HepG2 (cell line): Measurements from ENCODE around the gene HIC1. TPM values are rescaled to one million over a fixed set of nuclear protein-coding genes. Genes with fewer than 3 reads are reported as not detected.

Experiments
- BCL3 ChIP-seq: sonication (generic); formaldehyde crosslinking; IDR thresholded peaks from 2 replicates; pipeline ENCODE4 v1.5.1; 2020; ENCODE audit warnings: mild to moderate bottlenecking, missing genetic modification reagents, moderate library complexity
- CSRNP2 ChIP-seq: sonication (generic); formaldehyde crosslinking; conservative IDR thresholded peaks from 2 replicates; pipeline ENCODE4 v1.8.0; 2022; ENCODE audit warnings: low read depth, missing genetic modification reagents
- GPBP1L1 ChIP-seq: sonication (generic); formaldehyde crosslinking; IDR thresholded peaks from 2 replicates; pipeline ENCODE4 v1.5.0; 2020; ENCODE audit warnings: mild to moderate bottlenecking, missing genetic modification reagents
- NAIF1 ChIP-seq: sonication (generic); formaldehyde crosslinking; IDR thresholded peaks from 2 replicates; pipeline ENCODE4 v1.5.0; 2020; ENCODE audit warnings: mild to moderate bottlenecking, missing genetic modification reagents, borderline replicate concordance
- SKIL ChIP-seq: sonication (generic); formaldehyde crosslinking; IDR thresholded peaks from 2 replicates; pipeline ENCODE4 v1.8.0; 2022; ENCODE audit warnings: missing genetic modification reagents, mild to moderate bottlenecking, moderate library complexity, borderline replicate concordance
- SOX13 ChIP-seq, 3 experiments: fragments of 450-650 bp in 1 of 3; sonication (generic) in 1 of 3; formaldehyde crosslinking in 1 of 3; IDR thresholded peaks in 2 of 3; conservative IDR thresholded peaks in 1 of 3; 2 replicates each; pipeline versions ENCODE4 v1.5.0 to v1.6.1; 2016 to 2020; ENCODE audit warnings: antibody characterized with exemption in 1 of 3, mild to moderate bottlenecking in 1 of 3, missing compliant biosample characterization in 1 of 3, missing genetic modification reagents in 1 of 3, moderate library complexity in 1 of 3
- ZBTB38 ChIP-seq: sonication (generic); formaldehyde crosslinking; IDR thresholded peaks from 2 replicates; pipeline ENCODE4 v1.5.1; 2020; ENCODE audit warnings: mild to moderate bottlenecking, missing genetic modification reagents
- ZC3H13 ChIP-seq: sonication (generic); formaldehyde crosslinking; IDR thresholded peaks from 2 replicates; pipeline ENCODE4 v1.8.1; 2023; ENCODE audit warnings: mild to moderate bottlenecking, missing genetic modification reagents, moderate library complexity
- ZFYVE20 ChIP-seq: sonication (generic); formaldehyde crosslinking; IDR thresholded peaks from 2 replicates; pipeline ENCODE4 v1.8.0; 2023; ENCODE audit warnings: low read depth, mild to moderate bottlenecking, moderate library complexity, missing genetic modification reagents, borderline replicate concordance
- ZNF143 ChIP-seq: sonication (generic); formaldehyde crosslinking; IDR thresholded peaks from 2 replicates; pipeline ENCODE4 v1.4.0; 2020; ENCODE audit warnings: missing genetic modification reagents
- ZNF317 ChIP-seq: sonication (generic); formaldehyde crosslinking; IDR thresholded peaks from 2 replicates; pipeline ENCODE4 v1.5.0; 2020; ENCODE audit warnings: mild to moderate bottlenecking, missing genetic modification reagents
- ZNF503 ChIP-seq: sonication (generic); formaldehyde crosslinking; IDR thresholded peaks from 2 replicates; pipeline ENCODE4 v1.4.0; 2020; ENCODE audit warnings: missing genetic modification reagents
- ZNF569 ChIP-seq: sonication (generic); formaldehyde crosslinking; IDR thresholded peaks from 2 replicates; pipeline ENCODE4 v1.5.0; 2020; ENCODE audit warnings: mild to moderate bottlenecking, missing genetic modification reagents, moderate library complexity, borderline replicate concordance
- ZNF619 ChIP-seq: sonication (generic); formaldehyde crosslinking; IDR thresholded peaks from 2 replicates; pipeline ENCODE4 v1.4.0; 2020; ENCODE audit warnings: mild to moderate bottlenecking, missing genetic modification reagents
- ZNF629 ChIP-seq: sonication (generic); formaldehyde crosslinking; conservative IDR thresholded peaks from 2 replicates; pipeline ENCODE4 v1.5.0; 2020; ENCODE audit warnings: missing genetic modification reagents
- ZNF639 ChIP-seq: conservative IDR thresholded peaks from 2 replicates; pipeline ENCODE4 v1.6.1; 2018; ENCODE audit warnings: missing genetic modification reagents
- ZNF790 ChIP-seq: sonication (generic); formaldehyde crosslinking; IDR thresholded peaks from 2 replicates; pipeline ENCODE4 v1.8.0; 2022; ENCODE audit warnings: missing genetic modification reagents, mild to moderate bottlenecking, borderline replicate concordance
- polyA plus RNA-seq, 8 experiments: library from polyadenylated mRNA; depleted of rRNA in 3 of 8; stranded (reverse) in 7 of 8; unstranded in 1 of 8; fragments of >200 nt; fragmentation: Illumina TruSeq in 4 of 8; extraction: Trizol in 4 of 8; gene quantifications; 2 replicates each; pipeline versions ENCODE4 v1.2.1 to v1.2.3, GENCODE V29; 2011 to 2016; ENCODE audit warnings: low read depth in 4 of 8, missing spikeins in 1 of 8, mixed read lengths in 1 of 8; ENCODE audit not compliant: insufficient read depth in 1 of 8
- total RNA-seq, 5 experiments: library from RNA; depleted of rRNA; stranded (reverse); fragments of >200 nt; fragmentation: Illumina TruSeq; extraction: Trizol; gene quantifications; 2 replicates each; pipeline ENCODE4 v1.2.3, GENCODE V29; 2016; ENCODE audit warnings: low read depth in 1 of 5

The HIC1 gene
- total and polyA plus RNA-seq, 2 of the 13 experiments (the other 11 are each of a cell fraction or from before 2014, with no cell fraction given), result 0.04 to 0.31 TPM

GRCh38 chr17:2054512-2055291, at the start of gene HIC1 (continued):
- TF ChIP-seq SKIL (CRISPR knock-in tag) (no peak), ZNF569 (CRISPR knock-in tag) (no peak), CSRNP2 (CRISPR knock-in tag) (no peak), ZNF317 (CRISPR knock-in tag) (no peak), SOX13 (IDR thresholded peaks at IDR 0.05) (no peak), SOX13 (CRISPR knock-in tag; conservative IDR thresholded peaks at IDR 0.05 in 1 of 2, IDR thresholded peaks at IDR 0.05 in 1 of 2) (no peak), BCL3 (CRISPR knock-in tag) (0 out of 2 replicates have a peak, but pooled peaks have one; percentile 40), NAIF1 (CRISPR knock-in tag) (no peak), ZFYVE20 (CRISPR knock-in tag) (no peak), ZNF619 (no peak), GPBP1L1 (no peak), ZNF143 (no peak), ZNF629 (CRISPR knock-in tag) (no peak), ZBTB38 (no peak), ZNF790 (CRISPR knock-in tag) (0 out of 2 replicates have a peak, but pooled peaks have one; percentile 26), ZC3H13 (CRISPR knock-in tag) (peak; percentile 32; the same call in 1 of the 2 replicates), ZNF639 (CRISPR knock-in tag) (no peak), ZNF503 (CRISPR knock-in tag) (no peak)
